Hepatocyte (in vitro differentiated cells): Measurements from ENCODE around the gene TBCK.
"Not testable (repeated sequence)": the region's sequence is repeated elsewhere in the genome, so short reads cannot be mapped to it uniquely, and the experiment has no call there.

Experiments used
- CTCF ChIP-seq: fragments of 200-600 bp; sonication (generic); IDR thresholded peaks from 2 replicates; pipeline ENCODE4 v1.5.1; 2016; ENCODE audit warnings: antibody characterized with exemption, mild to moderate bottlenecking; ENCODE audit not compliant: poor library complexity
- EZH2 ChIP-seq: fragments of 200-600 bp; sonication (generic); IDR thresholded peaks from 2 replicates; pipeline ENCODE4 v1.6.1; 2016; ENCODE audit warnings: antibody characterized with exemption, mild to moderate bottlenecking, borderline replicate concordance

DNA sequence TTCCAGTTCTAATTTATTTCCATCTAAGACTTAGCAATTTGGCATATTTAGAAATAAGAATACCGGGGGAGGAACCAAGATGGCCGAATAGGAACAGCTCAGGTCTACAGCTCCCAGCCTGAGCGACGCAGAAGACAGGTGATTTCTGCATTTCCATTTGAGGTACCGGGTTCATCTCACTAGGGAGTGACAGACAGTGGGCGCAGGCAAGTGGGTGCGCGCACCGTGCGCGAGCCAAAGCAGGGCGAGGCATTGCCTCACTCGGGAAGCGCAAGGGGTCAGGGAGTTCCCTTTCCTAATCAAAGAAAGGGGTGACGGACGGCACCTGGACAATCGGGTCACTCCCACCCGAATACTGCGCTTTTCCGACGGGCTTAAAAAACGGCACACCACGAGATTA, 102.7 kb downstream of the TBCK start:
- TF ChIP-seq CTCF, EZH2: not testable (repeated sequence)
